H9 (cell line): ENCODE measurements around the gene C17orf107. TPM values are rescaled to one million over a fixed set of nuclear protein-coding genes. Genes with fewer than 3 reads are reported as not detected.
"Not testable (repeated sequence)": the region's sequence is repeated elsewhere in the genome, so short reads cannot be mapped to it uniquely, and the experiment has no call there.

ENCODE experiments used
- DNase-seq: peaks from one replicate; pipeline ENCODE4 v3.0.0-alpha.2; 2017
- H2AFZ ChIP-seq: one replicate; pipeline ENCODE4 v1.6.1; 2013; ENCODE audit warnings: mild to moderate bottlenecking, low read length, control low read depth, moderate library complexity
- H2AK5ac ChIP-seq: 2 replicates; pipeline ENCODE4 v1.6.1; 2013; ENCODE audit warnings: low read length, control low read depth, mixed read lengths; ENCODE audit not compliant: insufficient read length
- H2BK120ac ChIP-seq: one replicate; pipeline ENCODE4 v1.6.1; 2013; ENCODE audit warnings: low read depth, mild to moderate bottlenecking, low read length, control low read depth, inconsistent platforms; ENCODE audit not compliant: poor library complexity, severe bottlenecking
- H2BK12ac ChIP-seq: 2 replicates; pipeline ENCODE4 v1.6.1; 2013; ENCODE audit warnings: low read length, control low read depth, mixed read lengths, low read depth; ENCODE audit not compliant: insufficient read length
- H2BK15ac ChIP-seq: 2 replicates; pipeline ENCODE4 v1.6.1; 2013; ENCODE audit warnings: low read depth, low read length, control low read depth
- H2BK20ac ChIP-seq: one replicate; pipeline ENCODE4 v1.6.1; 2013; ENCODE audit warnings: low read depth, mild to moderate bottlenecking, low read length, control low read depth, inconsistent platforms; ENCODE audit not compliant: poor library complexity, severe bottlenecking
- H2BK5ac ChIP-seq: 2 replicates; pipeline ENCODE4 v1.6.1; 2013; ENCODE audit warnings: low read length, control low read depth, mixed read lengths; ENCODE audit not compliant: insufficient read length
- H3K14ac ChIP-seq: 2 replicates; pipeline ENCODE4 v1.6.1; 2013; ENCODE audit warnings: low read length, control low read depth; ENCODE audit not compliant: insufficient read depth
- H3K18ac ChIP-seq: 2 replicates; pipeline ENCODE4 v1.6.1; 2013; ENCODE audit warnings: low read depth, mild to moderate bottlenecking, mixed read lengths, low read length, control low read depth; ENCODE audit not compliant: insufficient read length
- H3K23ac ChIP-seq: 2 replicates; pipeline ENCODE4 v1.6.1; 2013; ENCODE audit warnings: low read length, control low read depth, mixed read lengths, low read depth; ENCODE audit not compliant: insufficient read length
- H3K23me2 ChIP-seq: 2 replicates; pipeline ENCODE4 v1.6.1; 2013; ENCODE audit warnings: low read depth, mild to moderate bottlenecking, mixed read lengths, low read length, control low read depth; ENCODE audit not compliant: insufficient read length, poor library complexity, severe bottlenecking
- H3K27ac ChIP-seq: 2 replicates; pipeline ENCODE4 v1.5.1; 2013; ENCODE audit warnings: low read length, control low read depth, mixed read lengths, low read depth; ENCODE audit not compliant: insufficient read length
- H3K27me3 ChIP-seq: 2 replicates; pipeline ENCODE4 v1.6.1; 2013; ENCODE audit warnings: low read length, control low read depth, inconsistent platforms; ENCODE audit not compliant: insufficient read depth
- H3K4ac ChIP-seq: 2 replicates; pipeline ENCODE4 v1.6.1; 2013; ENCODE audit warnings: low read depth, mild to moderate bottlenecking, control low read depth, inconsistent platforms, low read length, moderate library complexity
- H3K4me1 ChIP-seq: 2 replicates; pipeline ENCODE4 v1.6.1; 2013; ENCODE audit warnings: low read length, control low read depth, inconsistent platforms; ENCODE audit not compliant: insufficient read depth
- H3K4me2 ChIP-seq: 2 replicates; pipeline ENCODE4 v1.6.1; 2013; ENCODE audit warnings: low read length, control low read depth, mixed read lengths; ENCODE audit not compliant: insufficient read length, insufficient read depth
- H3K56ac ChIP-seq: 2 replicates; pipeline ENCODE4 v1.6.1; 2013; ENCODE audit warnings: low read depth, mild to moderate bottlenecking, mixed read lengths, low read length, control low read depth; ENCODE audit not compliant: insufficient read length
- H3K79me1 ChIP-seq: 2 replicates; pipeline ENCODE4 v1.6.1; 2013; ENCODE audit warnings: low read depth, mild to moderate bottlenecking, moderate library complexity, low read length, control low read depth, inconsistent platforms; ENCODE audit not compliant: insufficient read depth, poor library complexity, severe bottlenecking
- H3K79me2 ChIP-seq: 2 replicates; pipeline ENCODE4 v1.6.1; 2013; ENCODE audit warnings: low read length, control low read depth, inconsistent platforms; ENCODE audit not compliant: insufficient read depth
- H3K9ac ChIP-seq: 2 replicates; pipeline ENCODE4 v1.6.1; 2013; ENCODE audit warnings: low read length, control low read depth, mixed read lengths; ENCODE audit not compliant: insufficient read length; ENCODE audit errors: extremely low read depth
- H3K9me3 ChIP-seq: one replicate; pipeline ENCODE4 v1.6.1; 2013; ENCODE audit warnings: low read depth, low read length, inconsistent platforms; ENCODE audit not compliant: control insufficient read depth
- H3T11ph ChIP-seq: one replicate; pipeline ENCODE4 v1.6.1; 2013; ENCODE audit warnings: mild to moderate bottlenecking, low read length, control low read depth, inconsistent platforms
- H4K20me1 ChIP-seq: one replicate; pipeline ENCODE4 v1.6.1; 2013; ENCODE audit not compliant: control insufficient read depth, insufficient read length, insufficient read depth
- H4K5ac ChIP-seq: 2 replicates; pipeline ENCODE4 v1.6.1; 2013; ENCODE audit warnings: low read depth, mild to moderate bottlenecking, mixed read lengths, low read length, control low read depth; ENCODE audit not compliant: insufficient read length
- H4K8ac ChIP-seq: replicated peaks from 2 replicates; pipeline ENCODE4 v1.6.1; 2013; ENCODE audit warnings: low read length, control low read depth, mixed read lengths, low read depth; ENCODE audit not compliant: insufficient read length
- H4K91ac ChIP-seq: 2 replicates; pipeline ENCODE4 v1.6.1; 2013; ENCODE audit warnings: low read depth, mild to moderate bottlenecking, moderate library complexity, mixed read lengths, low read length, control low read depth; ENCODE audit not compliant: insufficient read length
- H3K27ac Mint-ChIP-seq, 3 experiments: 2 replicates in 2 of 3; 3 replicates in 1 of 3; pipeline ENCODE4 v1.8.0; 2020 to 2021; ENCODE audit warnings: mixed read lengths in 3 of 3, mild to moderate bottlenecking in 1 of 3, moderate library complexity in 1 of 3
- H3K27me3 Mint-ChIP-seq: 2 replicates; pipeline ENCODE4 v1.8.0; 2021; ENCODE audit warnings: low read depth, mild to moderate bottlenecking, moderate library complexity, mixed read lengths
- H3K36me3 Mint-ChIP-seq, 3 experiments: 2 replicates in 2 of 3; 3 replicates in 1 of 3; pipeline ENCODE4 v1.8.0; 2020 to 2021; ENCODE audit warnings: low read depth in 3 of 3, mixed read lengths in 3 of 3; ENCODE audit not compliant: insufficient read depth in 1 of 3
- H3K4me1 Mint-ChIP-seq, 2 experiments: 2 replicates each; pipeline ENCODE4 v1.8.0; 2020; ENCODE audit warnings: mixed read lengths in 2 of 2
- H3K4me3 Mint-ChIP-seq, 2 experiments: 2 replicates in 1 of 2; 3 replicates in 1 of 2; pipeline ENCODE4 v1.8.0; 2020 to 2021; ENCODE audit warnings: mild to moderate bottlenecking in 2 of 2, mixed read lengths in 2 of 2, moderate library complexity in 1 of 2
- H3K9me3 Mint-ChIP-seq, 2 experiments: 2 replicates in 1 of 2; 3 replicates in 1 of 2; pipeline ENCODE4 v1.8.0; 2020; ENCODE audit warnings: mild to moderate bottlenecking in 2 of 2, mixed read lengths in 2 of 2, moderate library complexity in 1 of 2
- CTCF ChIP-seq: fragments of 200-600 bp; sonication (generic); conservative IDR thresholded peaks from 3 replicates; pipeline ENCODE4 v1.8.0; 2021; ENCODE audit warnings: antibody characterized with exemption, mild to moderate bottlenecking
- WGBS: extraction: QIAGEN DNeasy Blood & Tissue Kit; methylation state at CpG from one replicate; pipeline ENCODE4 v1.1.7; 2013; ENCODE audit warnings: missing lambda C conversion rate, low lambda C conversion rate, mixed read lengths; ENCODE audit not compliant: insufficient read length; ENCODE audit errors: extremely low coverage; 5-methylcytosine and 5-hydroxymethylcytosine counted together
- total RNA-seq: library from RNA; stranded (reverse); gene quantifications from 2 replicates; pipeline ENCODE4 v1.2.1, GENCODE V29; 2021

The C17orf107 gene
- total RNA-seq, 1 experiment from 2014 or later, result 4.4 TPM

GRCh38 chr17:4913994-4914393, 14.7 kb downstream of the C17orf107 start:
- H3K79me2 ChIP-seq, result no peaks in the 10 kb centered on the region
- Mint-ChIP-seq H3K9me3 (no peaks in the 10 kb centered on the region), H3K27ac (no peak overlapping the region), H3K4me1 (peaks cover 5 to 7% of the 10 kb centered on the region in 2 experiments; a peak in 2 of 4 replicates), H3K27me3 (peaks cover 2% of the 10 kb centered on the region), H3K4me3 (no peak overlapping the region), H3K36me3 (no peaks in the 10 kb centered on the region)
- H3K4ac ChIP-seq, result no peak overlapping the region
- no peak overlapping the region for H3T11ph ChIP-seq
- no peak overlapping the region for H3K9ac ChIP-seq
- no CpG with 5 or more reads among the region's 1 CpG for WGBS
- no peak overlapping the region for H3K56ac ChIP-seq
- H2BK120ac ChIP-seq, result no peak overlapping the region
- H3K27ac ChIP-seq, result no peak overlapping the region
- no peak overlapping the region for H4K5ac ChIP-seq
- no peaks in the 10 kb centered on the region for H3K9me3 ChIP-seq
- no peak for DNase-seq
- H3K4me2 ChIP-seq, result no peak overlapping the region
- H2BK12ac ChIP-seq, result no peak overlapping the region
- H3K79me1 ChIP-seq, result no peaks in the 10 kb centered on the region
- no peak overlapping the region for H3K18ac ChIP-seq
- H4K8ac ChIP-seq, result no peak overlapping the region
- no peak overlapping the region for H2BK5ac ChIP-seq
- H4K20me1 ChIP-seq, result no peaks in the 10 kb centered on the region
- H2BK20ac ChIP-seq, result no peak overlapping the region
- H2BK15ac ChIP-seq, result no peak overlapping the region
- no peak overlapping the region for H3K14ac ChIP-seq
- no peak for TF ChIP-seq CTCF
- no peaks in the 10 kb centered on the region for H3K4me1 ChIP-seq
- H2AK5ac ChIP-seq, result no peak overlapping the region
- no peak overlapping the region for H4K91ac ChIP-seq
- H3K23me2 ChIP-seq, result no peaks in the 10 kb centered on the region
- no peak overlapping the region for H2AFZ ChIP-seq
- no peaks in the 10 kb centered on the region for H3K27me3 ChIP-seq
- H3K23ac ChIP-seq, result no peak overlapping the region

DNA sequence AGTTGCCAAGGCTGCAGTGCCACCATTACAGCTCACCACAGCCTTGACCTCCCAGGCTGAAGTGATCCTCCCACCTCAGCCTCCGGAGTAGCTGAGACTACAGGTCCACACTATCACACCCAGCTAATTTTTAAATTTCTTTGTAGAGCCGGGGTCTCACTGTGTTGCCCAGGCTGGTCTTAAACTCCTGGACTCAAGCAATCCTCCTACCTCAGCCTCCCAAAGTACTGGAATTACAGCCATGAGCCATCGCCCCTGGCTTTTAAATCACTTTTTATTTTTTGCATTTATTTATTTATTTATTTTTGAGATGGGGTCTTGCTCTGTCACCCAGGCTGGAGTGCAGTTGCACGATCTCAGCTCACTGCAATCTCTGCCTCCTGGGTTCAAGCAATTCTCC, 15.2 kb downstream of the C17orf107 start:
- not testable (repeated sequence) for H4K8ac ChIP-seq, H3K4me1 ChIP-seq, H3K27ac Mint-ChIP-seq, H3K23ac ChIP-seq, H2BK20ac ChIP-seq, H3K79me1 ChIP-seq, H3K27ac ChIP-seq, H3K79me2 ChIP-seq, H3K9me3 Mint-ChIP-seq, H2AK5ac ChIP-seq, H2AFZ ChIP-seq, H3K27me3 ChIP-seq, H3K4me2 ChIP-seq, H3K4me1 Mint-ChIP-seq, H3K9ac ChIP-seq, H4K5ac ChIP-seq, H2BK120ac ChIP-seq, H3K4me3 Mint-ChIP-seq, H2BK5ac ChIP-seq, H2BK12ac ChIP-seq, H3K4ac ChIP-seq, H4K91ac ChIP-seq, H3K18ac ChIP-seq, H3K36me3 Mint-ChIP-seq, H3K14ac ChIP-seq, H3K23me2 ChIP-seq, H3K9me3 ChIP-seq, H2BK15ac ChIP-seq, H3T11ph ChIP-seq, H3K27me3 Mint-ChIP-seq, H3K56ac ChIP-seq, H4K20me1 ChIP-seq, DNase-seq
- WGBS, result no CpG with 5 or more reads among the region's 4 CpGs
